HG03378 (cell line): Measurements from ENCODE around the gene TUBB.
A peak's percentile ranks its signal among the peaks of the same experiment; 100 is the strongest.
"Not testable (repeated sequence)": the region's sequence is repeated elsewhere in the genome, so short reads cannot be mapped to it uniquely, and the experiment has no call there.

Experiments used
- ATAC-seq: cut with Tn5 transposase; IDR thresholded peaks from one replicate; pipeline ENCODE4 v1.9.1; 2021; ENCODE audit warnings: mild to moderate bottlenecking, moderate library complexity; ENCODE audit not compliant: unreplicated experiment

TUBB gene

GRCh38 chr6:30756405-30757003 is 36.4 kb downstream of the TUBB start:
- ATAC-seq = not testable (repeated sequence)

GRCh38 chr6:30757261-30757904 is 37.2 kb downstream of the TUBB start:
- no peak for ATAC-seq

- no peak for ATAC-seq
These were observed 39.6 kb downstream of the TUBB start for GRCh38 chr6:30759575-30760239.

GRCh38 chr6:30760549-30760948 is 40.4 kb downstream of the TUBB start:
- ATAC-seq = no peak

- no peak for ATAC-seq
These were observed 41.8 kb downstream of the TUBB start for GRCh38 chr6:30761791-30762429.

GRCh38 chr6:30763155-30763617 is 43.0 kb downstream of the TUBB start:
- no peak for ATAC-seq

GRCh38 chr6:30763618-30764489 is 43.7 kb downstream of the TUBB start:
- no peak for ATAC-seq

GRCh38 chr6:30764490-30765043 is 44.4 kb downstream of the TUBB start:
- not testable (repeated sequence) for ATAC-seq

GRCh38 chr6:30765495-30765894 is 45.3 kb downstream of the TUBB start:
- ATAC-seq = not testable (repeated sequence)

- no peak for ATAC-seq
These were observed 46.5 kb downstream of the TUBB start for GRCh38 chr6:30766461-30767157.

- ATAC-seq = peak; percentile 48
These were observed 47.2 kb downstream of the TUBB start for GRCh38 chr6:30767158-30767943.

GRCh38 chr6:30767944-30768301 is 47.8 kb downstream of the TUBB start:
- ATAC-seq = no peak

- ATAC-seq = no peak
These were observed 48.5 kb downstream of the TUBB start for GRCh38 chr6:30768634-30769087.

GRCh38 chr6:30769088-30769852 is 49.1 kb downstream of the TUBB start:
- no peak for ATAC-seq

GRCh38 chr6:30769853-30770524 is 49.8 kb downstream of the TUBB start:
- ATAC-seq = no peak

GRCh38 chr6:30770592-30770991 is 50.4 kb downstream of the TUBB start:
- ATAC-seq = no peak

- ATAC-seq = no peak
These were observed 54.5 kb downstream of the TUBB start for GRCh38 chr6:30774701-30775100.
